ENCODE results near the gene LOC128125822.
"Not testable (repeated sequence)": the region's sequence is repeated elsewhere in the genome, so short reads cannot be mapped to it uniquely, and the experiment has no call there.

Gene LOC128125822

GRCh38 chr6:63579937-63580703, 7.8 kb downstream of the LOC128125822 start:
- Histone ChIP-seq H3K27me3 (ENCODE audit: control insufficient read depth in 5 of 5, insufficient read depth in 4 of 5, low read length in 5 of 5) (no peaks in the 10 kb centered on the region), H3K4me3 (ENCODE audit: low read depth in 1 of 5, low read length in 5 of 5) (no peak overlapping the region), H3K4me1 (ENCODE audit: control insufficient read depth in 5 of 5, insufficient read depth in 5 of 5, low read length in 5 of 5) (peaks cover 0 to 19% (median 4%) of the 10 kb centered on the region in 5 donors), H3K9ac (ENCODE audit: low read length in 5 of 5) (no peak overlapping the region), H3K36me3 (ENCODE audit: control insufficient read depth in 5 of 5, insufficient read depth in 5 of 5, low read length in 5 of 5) (peaks cover 25 to 48% (median 37%) of the 10 kb centered on the region in 5 donors), H3K9me3 (ENCODE audit: control insufficient read depth in 5 of 5, low read length in 5 of 5) (no peaks in the 10 kb centered on the region), H3K27ac (ENCODE audit: low read depth, low read length) (no peak overlapping the region)

GRCh38 chr6:63580704-63580961, 8.4 kb downstream of the LOC128125822 start:
- Histone ChIP-seq H3K9ac (ENCODE audit: low read length in 5 of 5) (no peak overlapping the region), H3K9me3 (ENCODE audit: control insufficient read depth in 5 of 5, low read length in 5 of 5) (no peaks in the 10 kb centered on the region), H3K27me3 (ENCODE audit: control insufficient read depth in 5 of 5, insufficient read depth in 4 of 5, low read length in 5 of 5) (no peaks in the 10 kb centered on the region), H3K27ac (ENCODE audit: low read depth, low read length) (no peak overlapping the region), H3K4me3 (ENCODE audit: low read depth in 1 of 5, low read length in 5 of 5) (no peak overlapping the region), H3K4me1 (ENCODE audit: control insufficient read depth in 5 of 5, insufficient read depth in 5 of 5, low read length in 5 of 5) (peaks cover 0 to 14% (median 4%) of the 10 kb centered on the region in 5 donors), H3K36me3 (ENCODE audit: control insufficient read depth in 5 of 5, insufficient read depth in 5 of 5, low read length in 5 of 5) (peaks cover 25 to 48% (median 37%) of the 10 kb centered on the region in 5 donors)

GRCh38 chr6:63581355-63582013, 9.2 kb downstream of the LOC128125822 start:
- Histone ChIP-seq H3K9ac (ENCODE audit: low read length in 5 of 5) (no peak overlapping the region), H3K27me3 (ENCODE audit: control insufficient read depth in 5 of 5, insufficient read depth in 4 of 5, low read length in 5 of 5) (no peaks in the 10 kb centered on the region), H3K36me3 (ENCODE audit: control insufficient read depth in 5 of 5, insufficient read depth in 5 of 5, low read length in 5 of 5) (peaks cover 25 to 45% (median 35%) of the 10 kb centered on the region in 5 donors), H3K4me1 (ENCODE audit: control insufficient read depth in 5 of 5, insufficient read depth in 5 of 5, low read length in 5 of 5) (peaks cover 0 to 8% (median 4%) of the 10 kb centered on the region in 5 donors), H3K27ac (ENCODE audit: low read depth, low read length) (no peak overlapping the region), H3K9me3 (ENCODE audit: control insufficient read depth in 5 of 5, low read length in 5 of 5) (no peaks in the 10 kb centered on the region), H3K4me3 (ENCODE audit: low read depth in 1 of 5, low read length in 5 of 5) (no peak overlapping the region)

DNA sequence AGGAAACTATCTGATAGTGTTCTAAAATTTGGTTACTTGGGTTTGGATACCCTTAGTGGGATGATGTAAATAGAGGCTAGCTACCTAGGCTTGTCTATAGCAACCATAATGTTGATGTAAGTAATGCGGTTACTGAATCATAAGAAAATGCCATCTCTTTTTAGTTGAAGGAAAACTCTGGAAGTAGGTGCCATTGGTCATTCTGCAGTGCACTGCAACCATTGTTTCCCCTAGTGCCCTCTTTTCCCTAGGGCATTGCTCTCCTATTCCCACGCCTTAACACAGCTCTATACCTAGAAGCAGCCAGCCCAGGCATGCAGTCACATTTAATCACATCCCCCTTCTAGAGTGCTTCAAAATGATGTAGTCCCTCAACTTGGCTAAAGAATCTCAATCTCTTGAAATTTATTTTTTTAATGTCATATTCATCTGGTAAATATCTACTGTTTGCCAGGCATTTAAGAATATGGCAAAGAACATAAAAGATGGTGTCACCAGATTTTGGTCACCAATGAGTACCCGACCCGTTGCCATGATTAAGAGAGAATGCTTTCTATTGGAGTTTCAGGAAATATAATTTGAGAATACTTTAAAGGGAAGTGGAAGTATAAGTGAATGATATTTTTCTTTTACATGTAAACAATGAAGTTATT, 10.4 kb downstream of the LOC128125822 start:
- Histone ChIP-seq H3K9me3 (ENCODE audit: control insufficient read depth in 5 of 5, low read length in 5 of 5) (no peaks in the 10 kb centered on the region), H3K9ac (ENCODE audit: low read length in 5 of 5) (no peak overlapping the region), H3K4me1 (ENCODE audit: control insufficient read depth in 5 of 5, insufficient read depth in 5 of 5, low read length in 5 of 5) (peaks cover 0 to 8% (median 4%) of the 10 kb centered on the region in 5 donors), H3K4me3 (ENCODE audit: low read depth in 1 of 5, low read length in 5 of 5) (no peak overlapping the region), H3K27ac (ENCODE audit: low read depth, low read length) (no peak overlapping the region), H3K27me3 (ENCODE audit: control insufficient read depth in 5 of 5, insufficient read depth in 4 of 5, low read length in 5 of 5) (no peaks in the 10 kb centered on the region), H3K36me3 (ENCODE audit: control insufficient read depth in 5 of 5, insufficient read depth in 5 of 5, low read length in 5 of 5) (peaks cover 19 to 34% (median 27%) of the 10 kb centered on the region in 5 donors)

GRCh38 chr6:63584125-63584514, 11.8 kb downstream of the LOC128125822 start:
- Histone ChIP-seq H3K9ac (ENCODE audit: low read length in 5 of 5) (no peak overlapping the region), H3K9me3 (ENCODE audit: control insufficient read depth in 5 of 5, low read length in 5 of 5) (no peaks in the 10 kb centered on the region), H3K4me3 (ENCODE audit: low read depth in 1 of 5, low read length in 5 of 5) (no peak overlapping the region), H3K4me1 (ENCODE audit: control insufficient read depth in 5 of 5, insufficient read depth in 5 of 5, low read length in 5 of 5) (peaks cover 0 to 8% (median 4%) of the 10 kb centered on the region in 5 donors), H3K27me3 (ENCODE audit: control insufficient read depth in 5 of 5, insufficient read depth in 4 of 5, low read length in 5 of 5) (no peaks in the 10 kb centered on the region), H3K36me3 (ENCODE audit: control insufficient read depth in 5 of 5, insufficient read depth in 5 of 5, low read length in 5 of 5) (peaks cover 14 to 27% (median 22%) of the 10 kb centered on the region in 5 donors), H3K27ac (ENCODE audit: low read depth, low read length) (no peak overlapping the region)

- H3K9me3 ChIP-seq (ENCODE audit: control insufficient read depth in 5 of 5, low read length in 5 of 5): no peaks in the 10 kb centered on the region
- H3K27me3 ChIP-seq (ENCODE audit: control insufficient read depth in 5 of 5, insufficient read depth in 4 of 5, low read length in 5 of 5): no peaks in the 10 kb centered on the region
- H3K9ac ChIP-seq (ENCODE audit: low read length in 5 of 5): no peak overlapping the region
- peaks cover 0 to 8% (median 4%) of the 10 kb centered on the region in 5 donors for H3K4me1 ChIP-seq (ENCODE audit: control insufficient read depth in 5 of 5, insufficient read depth in 5 of 5, low read length in 5 of 5)
- no peak overlapping the region for H3K4me3 ChIP-seq (ENCODE audit: low read depth in 1 of 5, low read length in 5 of 5)
- H3K27ac ChIP-seq (ENCODE audit: low read depth, low read length): no peak overlapping the region
- peaks cover 10 to 23% (median 18%) of the 10 kb centered on the region in 5 donors for H3K36me3 ChIP-seq (ENCODE audit: control insufficient read depth in 5 of 5, insufficient read depth in 5 of 5, low read length in 5 of 5)
Observed at GRCh38 chr6:63584566-63584965, 12.3 kb downstream of the LOC128125822 start.

DNA sequence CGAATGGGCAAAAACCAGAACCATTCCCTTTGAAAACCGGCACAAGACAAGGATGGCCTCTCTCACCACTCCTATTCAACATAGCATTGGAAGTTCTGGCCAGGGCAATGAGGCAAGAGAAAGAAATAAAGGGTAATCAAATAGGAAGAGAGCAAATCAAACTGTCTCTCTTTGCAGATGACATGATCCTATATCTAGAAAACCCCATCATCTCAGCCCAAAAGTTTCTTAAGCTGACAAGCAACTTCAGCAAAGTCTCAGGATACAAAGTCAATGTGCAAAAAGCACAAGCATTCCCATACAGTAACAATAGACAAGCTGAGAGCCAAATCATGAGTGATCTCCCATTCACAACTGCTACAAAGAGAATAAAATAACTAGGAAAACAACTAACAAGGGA, 13.4 kb downstream of the LOC128125822 start:
- H3K27ac ChIP-seq (ENCODE audit: low read depth, low read length); H3K9me3 ChIP-seq (ENCODE audit: control insufficient read depth in 5 of 5, low read length in 5 of 5); H3K27me3 ChIP-seq (ENCODE audit: control insufficient read depth in 5 of 5, insufficient read depth in 4 of 5, low read length in 5 of 5); H3K4me1 ChIP-seq (ENCODE audit: control insufficient read depth in 5 of 5, insufficient read depth in 5 of 5, low read length in 5 of 5); H3K9ac ChIP-seq (ENCODE audit: low read length in 5 of 5); H3K4me3 ChIP-seq (ENCODE audit: low read depth in 1 of 5, low read length in 5 of 5): not testable (repeated sequence)
- peaks cover 0 to 12% (median 9%) of the 10 kb centered on the region in 5 donors for H3K36me3 ChIP-seq (ENCODE audit: control insufficient read depth in 5 of 5, insufficient read depth in 5 of 5, low read length in 5 of 5)

DNA sequence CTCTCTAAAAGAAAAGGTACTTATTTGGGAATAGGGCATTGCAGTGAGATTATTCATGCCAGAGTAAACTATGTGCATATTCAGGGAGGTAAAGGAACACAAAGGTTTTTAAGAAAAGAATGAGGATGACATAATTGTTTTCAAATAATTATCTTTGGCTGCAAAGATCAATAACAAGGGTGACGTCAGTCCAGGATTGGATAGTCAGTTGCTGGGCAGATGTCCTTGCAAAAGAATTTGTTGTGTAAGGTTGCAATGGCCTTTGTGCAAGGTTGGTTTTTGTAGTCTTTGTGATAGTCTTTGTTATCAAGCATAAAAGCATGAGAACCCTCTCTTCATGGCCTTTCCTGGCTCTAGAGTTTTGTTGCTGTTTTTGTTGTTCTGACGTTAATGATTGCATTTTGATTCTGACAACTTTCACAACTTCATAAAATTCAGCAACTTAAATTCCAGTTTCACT, 17.7 kb downstream of the LOC128125822 start:
- H3K9me3 ChIP-seq (ENCODE audit: control insufficient read depth in 5 of 5, low read length in 5 of 5): no peaks in the 10 kb centered on the region
- no peaks in the 10 kb centered on the region for H3K27me3 ChIP-seq (ENCODE audit: control insufficient read depth in 5 of 5, insufficient read depth in 4 of 5, low read length in 5 of 5)
- no peak overlapping the region for H3K27ac ChIP-seq (ENCODE audit: low read depth, low read length)

DNA sequence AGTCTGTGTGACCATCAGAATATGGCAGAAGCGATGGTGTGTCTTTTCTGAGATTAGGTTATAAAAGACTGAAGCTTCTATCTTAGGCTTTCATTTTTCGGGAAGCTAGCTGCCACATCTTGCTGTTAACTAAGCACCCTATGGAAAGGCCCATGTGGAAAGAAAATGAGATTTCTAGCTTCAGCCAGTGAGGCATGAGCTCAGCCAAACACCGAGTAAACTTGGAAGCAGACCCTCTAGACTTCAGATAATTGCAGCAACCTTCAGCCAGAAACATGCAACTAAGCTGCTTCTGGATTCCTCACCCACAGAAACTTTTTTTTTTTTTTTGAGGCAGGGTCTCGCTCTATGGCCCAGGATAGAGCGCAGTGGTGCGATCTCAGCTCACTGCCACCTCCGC, 20.6 kb downstream of the LOC128125822 start:
- Histone ChIP-seq H3K27ac (ENCODE audit: low read depth, low read length) (no peak overlapping the region), H3K4me3 (ENCODE audit: low read depth in 1 of 5, low read length in 5 of 5) (no peak overlapping the region), H3K9ac (ENCODE audit: low read length in 5 of 5) (no peak overlapping the region), H3K36me3 (ENCODE audit: control insufficient read depth in 5 of 5, insufficient read depth in 5 of 5, low read length in 5 of 5) (no peaks in the 10 kb centered on the region), H3K9me3 (ENCODE audit: control insufficient read depth in 5 of 5, low read length in 5 of 5) (no peaks in the 10 kb centered on the region), H3K4me1 (ENCODE audit: control insufficient read depth in 5 of 5, insufficient read depth in 5 of 5, low read length in 5 of 5) (peaks cover 0 to 2% (median 2%) of the 10 kb centered on the region in 5 donors), H3K27me3 (ENCODE audit: control insufficient read depth in 5 of 5, insufficient read depth in 4 of 5, low read length in 5 of 5) (no peaks in the 10 kb centered on the region)

More for the DNA sequence above, 17.7 kb downstream of the LOC128125822 start:
- Histone ChIP-seq H3K9ac (ENCODE audit: low read length in 5 of 5) (no peak overlapping the region), H3K4me3 (ENCODE audit: low read depth in 1 of 5, low read length in 5 of 5) (no peak overlapping the region), H3K4me1 (ENCODE audit: control insufficient read depth in 5 of 5, insufficient read depth in 5 of 5, low read length in 5 of 5) (no peaks in the 10 kb centered on the region), H3K36me3 (ENCODE audit: control insufficient read depth in 5 of 5, insufficient read depth in 5 of 5, low read length in 5 of 5) (no peaks in the 10 kb centered on the region)

All from subcutaneous abdominal adipose tissue (tissue), 5 donors.